SW480 (cell line): ENCODE measurements around the gene PADI6.
"Not testable (repeated sequence)": the region's sequence is repeated elsewhere in the genome, so short reads cannot be mapped to it uniquely, and the experiment has no call there.

Source experiments
- DNase-seq: peaks from one replicate; pipeline ENCODE4 v3.0.0-alpha.2; 2016; ENCODE audit warnings: low spot score

Gene PADI6

GRCh38 chr1:17404820-17405219 is 32.8 kb downstream of the PADI6 start:
- DNase-seq: no peak

- peak; percentile 52 for DNase-seq
Observed at GRCh38 chr1:17405898-17406759, 34.1 kb downstream of the PADI6 start.

GRCh38 chr1:17406760-17407475 is 34.9 kb downstream of the PADI6 start:
- DNase-seq: not testable (repeated sequence)

- DNase-seq: not testable (repeated sequence)
Observed at GRCh38 chr1:17407786-17408514, 36.0 kb downstream of the PADI6 start.

GRCh38 chr1:17409391-17409811 is 37.4 kb downstream of the PADI6 start:
- DNase-seq: no peak

- DNase-seq: no peak
Observed at GRCh38 chr1:17412093-17412870, 40.3 kb downstream of the PADI6 start.

- DNase-seq: no peak
Observed at GRCh38 chr1:17414022-17414421, 42.0 kb downstream of the PADI6 start.

GRCh38 chr1:17416389-17416788 is 44.4 kb downstream of the PADI6 start:
- no peak for DNase-seq

GRCh38 chr1:17419626-17420328 is 47.8 kb downstream of the PADI6 start:
- no peak for DNase-seq

- no peak for DNase-seq
Observed at GRCh38 chr1:17420391-17420918, 48.5 kb downstream of the PADI6 start.

- no peak for DNase-seq
Observed at GRCh38 chr1:17422461-17422860, 50.5 kb downstream of the PADI6 start.

GRCh38 chr1:17423781-17424245 is 51.8 kb downstream of the PADI6 start:
- DNase-seq: no peak

GRCh38 chr1:17425806-17426600 is 54.0 kb downstream of the PADI6 start:
- DNase-seq: no peak

- no peak for DNase-seq
Observed at GRCh38 chr1:17427696-17428660, 56.0 kb downstream of the PADI6 start.

GRCh38 chr1:17429183-17429582 is 57.2 kb downstream of the PADI6 start:
- DNase-seq: no peak

- DNase-seq: no peak
Observed at GRCh38 chr1:17432412-17432811, 60.4 kb downstream of the PADI6 start.

GRCh38 chr1:17433261-17433660 is 61.3 kb downstream of the PADI6 start:
- no peak for DNase-seq

GRCh38 chr1:17434016-17434415 is 62.0 kb downstream of the PADI6 start:
- no peak for DNase-seq

GRCh38 chr1:17434601-17435000 is 62.6 kb downstream of the PADI6 start:
- DNase-seq: no peak
